Spleen (tissue), 7 donors: Measurements from ENCODE around the gene HMGB1.

Source experiments
- POLR2A ChIP-seq, 3 donors: fragments of 450-650 bp; IDR thresholded peaks; one replicate each; pipeline ENCODE4 v1.5.1; 2017; ENCODE audit warnings: antibody characterized with exemption in 3 of 3, mild to moderate bottlenecking in 1 of 3
- POLR2AphosphoS5 ChIP-seq, 3 donors: sonication (generic); formaldehyde crosslinking; IDR thresholded peaks; one replicate each; pipeline ENCODE4 v1.5.1; 2017; ENCODE audit warnings: antibody characterized with exemption in 3 of 3
- TF ChIP-seq, protein P1 (sequence below), 11 experiments: fragments of 200-600 bp in 7 of 11; fragments of 450-650 bp in 4 of 11; sonication (generic) in 4 of 11; IDR thresholded peaks in 8 of 11; conservative IDR thresholded peaks in 3 of 11; 1 replicate in 7 of 11; 2 replicates in 4 of 11; pipeline versions ENCODE4 v1.4.0 to v1.8.0; 2016 to 2021; ENCODE audit warnings: antibody characterized with exemption in 11 of 11, inconsistent platforms in 4 of 11, mild to moderate bottlenecking in 1 of 11
- donor health status: DM: no; HTN: no; CAD: no; lungs with moderate emphysema.
- donor health status: DM: no; HTN: no; CAD: no.
- donor health status: DM: no; HTN: no; CAD: no.

DNA sequence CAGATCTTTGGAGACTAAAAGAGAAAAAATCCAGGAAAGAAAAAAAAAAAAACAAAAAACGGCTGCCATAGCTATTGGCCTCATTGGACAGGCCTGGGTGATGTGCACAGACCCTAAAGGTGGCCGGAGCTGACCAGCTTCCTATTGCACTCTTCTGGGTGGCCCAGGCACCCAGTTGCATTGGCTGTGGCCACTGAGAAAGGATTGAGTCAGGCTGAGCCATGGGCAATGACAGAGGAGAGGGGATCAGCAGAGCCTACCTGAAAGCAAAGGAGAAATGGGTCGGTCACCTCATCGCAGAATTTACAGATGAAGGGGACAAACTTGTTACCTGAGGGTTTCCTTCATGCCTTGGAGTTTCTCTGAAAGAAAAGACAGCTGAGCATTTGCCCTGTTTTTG lies 17.3 kb downstream of the HMGB1 start:
- no peak for TF ChIP-seq POLR2A (IDR thresholded peaks at IDR 0.05)
- TF ChIP-seq, protein P1, sequence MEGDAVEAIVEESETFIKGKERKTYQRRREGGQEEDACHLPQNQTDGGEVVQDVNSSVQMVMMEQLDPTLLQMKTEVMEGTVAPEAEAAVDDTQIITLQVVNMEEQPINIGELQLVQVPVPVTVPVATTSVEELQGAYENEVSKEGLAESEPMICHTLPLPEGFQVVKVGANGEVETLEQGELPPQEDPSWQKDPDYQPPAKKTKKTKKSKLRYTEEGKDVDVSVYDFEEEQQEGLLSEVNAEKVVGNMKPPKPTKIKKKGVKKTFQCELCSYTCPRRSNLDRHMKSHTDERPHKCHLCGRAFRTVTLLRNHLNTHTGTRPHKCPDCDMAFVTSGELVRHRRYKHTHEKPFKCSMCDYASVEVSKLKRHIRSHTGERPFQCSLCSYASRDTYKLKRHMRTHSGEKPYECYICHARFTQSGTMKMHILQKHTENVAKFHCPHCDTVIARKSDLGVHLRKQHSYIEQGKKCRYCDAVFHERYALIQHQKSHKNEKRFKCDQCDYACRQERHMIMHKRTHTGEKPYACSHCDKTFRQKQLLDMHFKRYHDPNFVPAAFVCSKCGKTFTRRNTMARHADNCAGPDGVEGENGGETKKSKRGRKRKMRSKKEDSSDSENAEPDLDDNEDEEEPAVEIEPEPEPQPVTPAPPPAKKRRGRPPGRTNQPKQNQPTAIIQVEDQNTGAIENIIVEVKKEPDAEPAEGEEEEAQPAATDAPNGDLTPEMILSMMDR (IDR thresholded peaks at IDR 0.05 in 8 of 11, conservative IDR thresholded peaks at IDR 0.05 in 3 of 11), result no peak
- TF ChIP-seq POLR2AphosphoS5 (IDR thresholded peaks at IDR 0.05), result no peak
